WERI-Rb-1 (cell line): ENCODE measurements around the gene NHS.

Experiments
- DNase-seq: peaks from one replicate; pipeline ENCODE4 v3.0.0-alpha.2; 2020
- H3K27ac ChIP-seq: fragments of 250-450 bp; sonication (Bioruptor Pico); 2 replicates; pipeline ENCODE4 v1.5.1; 2020; ENCODE audit warnings: mild to moderate bottlenecking, moderate library complexity
- H3K27me3 ChIP-seq: fragments of 250-450 bp; sonication (Bioruptor Pico); 2 replicates; pipeline ENCODE4 v1.5.1; 2021; ENCODE audit warnings: mild to moderate bottlenecking, low read depth, moderate library complexity; ENCODE audit not compliant: insufficient read depth, severe bottlenecking
- H3K36me3 ChIP-seq: fragments of 250-450 bp; sonication (Bioruptor Pico); 2 replicates; pipeline ENCODE4 v1.5.1; 2020; ENCODE audit warnings: mild to moderate bottlenecking, moderate library complexity
- H3K4me3 ChIP-seq: 2 replicates; pipeline ENCODE4 v1.5.1; 2011; ENCODE audit warnings: low read depth, mild to moderate bottlenecking, control low read depth, low read length
- H3K9me3 ChIP-seq: fragments of 250-450 bp; sonication (Bioruptor Pico); 2 replicates; pipeline ENCODE4 v1.5.1; 2021; ENCODE audit warnings: mild to moderate bottlenecking, moderate library complexity; ENCODE audit not compliant: severe bottlenecking
- TF ChIP-seq, protein P1 (sequence below): IDR thresholded peaks from 2 replicates; pipeline ENCODE4 v1.5.1; 2011; ENCODE audit warnings: low read depth, mild to moderate bottlenecking, control low read depth, inconsistent platforms, low read length

Gene NHS

DNA sequence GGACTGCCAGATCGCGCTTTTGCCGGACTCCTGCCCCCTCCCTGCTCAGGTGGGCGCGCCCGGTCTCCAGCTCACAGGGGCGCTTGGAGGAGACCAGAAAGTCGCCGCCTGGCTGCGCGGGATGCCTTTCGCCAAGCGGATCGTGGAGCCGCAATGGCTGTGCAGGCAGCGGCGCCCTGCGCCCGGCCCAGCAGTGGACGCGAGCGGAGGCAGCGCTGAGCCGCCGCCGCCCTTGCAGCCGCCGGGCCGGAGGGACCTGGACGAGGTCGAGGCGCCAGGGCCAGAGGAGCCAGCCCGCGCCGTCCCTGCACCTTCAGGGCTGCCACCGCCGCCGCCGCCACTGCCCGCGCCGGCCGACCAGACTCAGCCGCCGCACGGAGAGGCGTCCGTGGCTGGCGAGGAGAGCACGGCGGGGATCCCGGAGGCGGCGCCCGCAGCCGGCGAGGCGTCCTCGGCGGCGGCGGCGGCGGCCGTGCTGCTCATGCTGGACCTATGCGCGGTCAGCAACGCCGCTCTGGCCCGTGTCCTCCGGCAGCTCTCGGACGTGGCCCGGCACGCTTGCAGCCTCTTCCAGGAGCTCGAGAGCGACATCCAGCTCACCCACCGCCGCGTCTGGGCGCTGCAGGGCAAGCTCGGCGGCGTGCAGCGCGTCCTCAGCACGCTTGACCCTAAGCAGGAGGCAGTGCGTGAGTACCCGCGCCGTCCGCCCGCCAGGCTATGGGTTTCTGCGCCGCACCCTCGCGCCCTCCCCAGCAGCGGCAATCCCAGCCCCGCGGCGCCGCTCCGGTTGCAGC lies 834 bp downstream of the NHS start:
- TF ChIP-seq, protein P1, sequence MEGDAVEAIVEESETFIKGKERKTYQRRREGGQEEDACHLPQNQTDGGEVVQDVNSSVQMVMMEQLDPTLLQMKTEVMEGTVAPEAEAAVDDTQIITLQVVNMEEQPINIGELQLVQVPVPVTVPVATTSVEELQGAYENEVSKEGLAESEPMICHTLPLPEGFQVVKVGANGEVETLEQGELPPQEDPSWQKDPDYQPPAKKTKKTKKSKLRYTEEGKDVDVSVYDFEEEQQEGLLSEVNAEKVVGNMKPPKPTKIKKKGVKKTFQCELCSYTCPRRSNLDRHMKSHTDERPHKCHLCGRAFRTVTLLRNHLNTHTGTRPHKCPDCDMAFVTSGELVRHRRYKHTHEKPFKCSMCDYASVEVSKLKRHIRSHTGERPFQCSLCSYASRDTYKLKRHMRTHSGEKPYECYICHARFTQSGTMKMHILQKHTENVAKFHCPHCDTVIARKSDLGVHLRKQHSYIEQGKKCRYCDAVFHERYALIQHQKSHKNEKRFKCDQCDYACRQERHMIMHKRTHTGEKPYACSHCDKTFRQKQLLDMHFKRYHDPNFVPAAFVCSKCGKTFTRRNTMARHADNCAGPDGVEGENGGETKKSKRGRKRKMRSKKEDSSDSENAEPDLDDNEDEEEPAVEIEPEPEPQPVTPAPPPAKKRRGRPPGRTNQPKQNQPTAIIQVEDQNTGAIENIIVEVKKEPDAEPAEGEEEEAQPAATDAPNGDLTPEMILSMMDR, result no peak
- Histone ChIP-seq H3K36me3 (no peaks in the 10 kb centered on the region), H3K4me3 (peak overlapping the region; percentile 9), H3K27me3 (peaks cover 92% of the 10 kb centered on the region), H3K9me3 (no peaks in the 10 kb centered on the region), H3K27ac (no peak overlapping the region)
- no peak for DNase-seq

- DNase-seq, result no peak
- Histone ChIP-seq H3K9me3 (no peaks in the 10 kb centered on the region), H3K27me3 (peaks cover 89% of the 10 kb centered on the region), H3K4me3 (peak overlapping the region; percentile 7), H3K36me3 (no peaks in the 10 kb centered on the region), H3K27ac (no peak overlapping the region)
- TF ChIP-seq, protein P1, result no peak
Observed at GRCh38 chrX:17376431-17377077, 1.6 kb downstream of the NHS start.

DNA sequence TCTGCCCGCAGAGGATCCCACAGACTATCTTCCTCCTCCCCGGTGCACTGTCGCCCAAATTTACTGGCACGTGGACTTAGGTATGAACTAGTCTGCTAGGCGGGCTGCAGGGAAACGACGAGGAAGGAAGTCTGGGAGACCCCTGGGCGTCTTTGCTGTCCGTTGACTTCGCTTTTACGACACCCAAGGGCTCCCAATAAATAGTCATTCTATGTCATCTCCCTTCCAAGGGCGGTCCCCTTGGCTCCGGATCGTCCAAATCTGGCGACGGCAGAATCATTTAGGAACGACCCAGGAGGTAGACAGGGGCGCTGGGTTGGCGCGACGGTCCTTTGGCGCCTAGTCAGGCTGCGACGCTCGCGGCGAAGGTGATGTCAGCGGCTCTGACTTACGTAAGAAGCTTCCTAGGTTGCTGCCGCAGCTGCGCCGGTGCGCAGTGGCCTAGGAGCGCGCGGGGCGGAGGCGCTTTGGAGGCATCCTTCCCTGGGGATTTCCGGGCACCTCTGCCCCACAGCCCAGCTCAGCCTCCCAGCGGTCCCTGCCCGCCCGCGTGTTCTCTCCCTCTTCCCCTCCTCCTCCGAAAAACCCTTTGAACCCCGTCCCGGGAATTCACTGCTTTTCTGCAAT lies 2.2 kb downstream of the NHS start:
- no peaks in the 10 kb centered on the region for H3K9me3 ChIP-seq
- H3K27ac ChIP-seq, result no peak overlapping the region
- H3K36me3 ChIP-seq, result no peaks in the 10 kb centered on the region
- DNase-seq, result no peak
- H3K4me3 ChIP-seq, result no peak overlapping the region
- H3K27me3 ChIP-seq, result peaks cover 86% of the 10 kb centered on the region
- TF ChIP-seq, protein P1, result no peak

DNA sequence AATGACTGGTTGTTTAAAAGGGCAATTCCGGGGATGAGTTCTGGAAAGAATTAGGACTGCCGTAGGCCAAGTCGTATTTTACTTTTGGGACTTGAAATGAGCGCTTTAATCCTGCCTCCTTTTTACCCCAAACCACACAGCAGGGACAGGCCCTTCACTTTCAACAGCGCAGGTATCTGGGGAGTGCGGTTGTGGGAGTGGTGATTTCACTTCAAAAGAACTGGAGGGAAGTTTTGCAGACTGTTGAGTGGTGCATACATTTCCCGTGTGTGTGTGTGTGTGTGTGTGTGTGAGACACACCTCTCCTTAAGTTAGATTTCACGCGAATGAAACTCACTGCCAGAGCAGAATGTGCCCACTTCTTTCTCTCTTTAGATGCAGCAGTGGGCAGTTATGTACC lies 2.8 kb downstream of the NHS start:
- Histone ChIP-seq H3K27ac (no peak overlapping the region), H3K4me3 (no peak overlapping the region), H3K9me3 (no peaks in the 10 kb centered on the region), H3K36me3 (no peaks in the 10 kb centered on the region), H3K27me3 (peaks cover 83% of the 10 kb centered on the region)
- TF ChIP-seq, protein P1, result no peak
- no peak for DNase-seq

DNA sequence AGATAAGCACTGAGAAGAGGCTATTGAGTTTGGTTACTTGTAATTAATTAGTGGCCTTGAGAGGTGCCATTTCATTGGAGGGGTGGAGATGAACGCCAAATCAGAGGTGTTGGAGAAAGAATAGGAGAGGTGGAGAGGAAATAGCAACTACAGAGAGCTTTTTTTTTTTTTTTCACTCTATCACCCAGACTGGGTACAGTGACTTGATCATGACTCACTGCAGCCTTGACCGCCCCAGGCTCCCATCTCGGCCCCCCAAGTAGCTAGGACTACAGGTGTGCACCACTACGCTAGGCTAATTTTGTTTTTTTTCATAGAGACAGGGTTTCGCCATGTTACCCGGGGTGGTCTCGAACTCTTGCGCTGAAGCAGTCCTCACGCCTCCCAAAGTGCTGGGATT lies 5.2 kb downstream of the NHS start:
- Histone ChIP-seq H3K27ac (no peak overlapping the region), H3K4me3 (no peak overlapping the region), H3K27me3 (peaks cover 71% of the 10 kb centered on the region), H3K36me3 (no peaks in the 10 kb centered on the region), H3K9me3 (no peaks in the 10 kb centered on the region)
- no peak for DNase-seq
- TF ChIP-seq, protein P1, result no peak
